Endothelial cell of umbilical vein (primary cell): Measurements from ENCODE around the gene SMS. TPM values are rescaled to one million over a fixed set of nuclear protein-coding genes. Genes with fewer than 3 reads are reported as not detected.

Experiments used
- BruUV-seq: library from RNA; stranded (reverse); fragments of 400-500 nt; replicated peaks from 2 replicates; lab custom pipeline; 2021; lab: Mats Ljungman, UMichigan
- CTCF ChIA-PET: fragments of 300-600, 350-600 bp; sonication (Branson Sonifier 250); formaldehyde crosslinking; loops from one replicate; lab custom pipeline; 2021; ENCODE audit warnings: antibody characterized with exemption, inconsistent platforms; lab: Charles Lee
- POLR2A ChIA-PET: fragments of 300-600, 350-600 bp; sonication (Branson Sonifier 250); formaldehyde crosslinking; loops from one replicate; lab custom pipeline; 2021; ENCODE audit warnings: antibody characterized with exemption, inconsistent platforms; lab: Charles Lee
- DNase-seq: peaks from one replicate; pipeline ENCODE4 v3.0.0-alpha.2; 2011; ENCODE audit warnings: low read depth, low spot score
- FAIRE-seq: peaks from 2 replicates; lab custom pipeline; 2011; peaks lifted over from hg19 to GRCh38; lab: Jason Lieb, UNC
- H2AFZ ChIP-seq: 2 replicates; pipeline ENCODE4 v1.6.0; 2012; ENCODE audit warnings: low read depth, low read length, control low read depth, inconsistent platforms
- H3K27ac ChIP-seq: 2 replicates; pipeline ENCODE4 v1.5.1; 2011; ENCODE audit warnings: low read depth, mild to moderate bottlenecking, control low read depth, low read length, moderate library complexity; ENCODE audit not compliant: insufficient read depth
- H3K27me3 ChIP-seq, 2 experiments: 2 replicates each; pipeline versions ENCODE4 v1.6.0 to v1.6.1; 2011; ENCODE audit warnings: low read length in 2 of 2, mixed read lengths in 1 of 2; ENCODE audit not compliant: control insufficient read depth in 2 of 2, insufficient read depth in 2 of 2
- H3K36me3 ChIP-seq, 2 experiments: 2 replicates in 1 of 2; 3 replicates in 1 of 2; pipeline ENCODE4 v1.5.1; 2011; ENCODE audit warnings: low read length in 2 of 2, mild to moderate bottlenecking in 1 of 2, moderate library complexity in 1 of 2; ENCODE audit not compliant: control insufficient read depth in 2 of 2, insufficient read depth in 2 of 2; ENCODE audit errors: extremely low read depth in 1 of 2
- H3K4me1 ChIP-seq: 3 replicates; pipeline ENCODE4 v1.5.1; 2011; ENCODE audit warnings: mild to moderate bottlenecking, low read length; ENCODE audit not compliant: control insufficient read depth, insufficient read depth; ENCODE audit errors: extremely low read depth
- H3K4me2 ChIP-seq: 2 replicates; pipeline ENCODE4 v1.6.1; 2011; ENCODE audit warnings: low read length, control low read depth, mixed read lengths; ENCODE audit not compliant: insufficient read depth
- H3K4me3 ChIP-seq, 3 experiments: fragments of 200-600 bp in 1 of 3; sonication (generic), shearing (Covaris generic) in 1 of 3; replicated peaks in 1 of 3; 2 replicates each; pipeline ENCODE4 v1.5.1; 2011 to 2016; ENCODE audit warnings: control low read depth in 3 of 3, low read length in 3 of 3, mild to moderate bottlenecking in 2 of 3, inconsistent platforms in 1 of 3, low read depth in 1 of 3, moderate library complexity in 1 of 3; ENCODE audit not compliant: insufficient read depth in 1 of 3
- H3K79me2 ChIP-seq: 2 replicates; pipeline ENCODE4 v1.6.0; 2012; ENCODE audit warnings: low read length, inconsistent platforms; ENCODE audit not compliant: control insufficient read depth, insufficient read depth
- H3K9ac ChIP-seq: replicated peaks from 2 replicates; pipeline ENCODE3; 2011; ENCODE audit warnings: low read length, control low read depth; ENCODE audit not compliant: insufficient read depth; ENCODE audit errors: extremely low read depth
- H3K9me1 ChIP-seq: replicated peaks from 3 replicates; pipeline ENCODE4 v1.6.0; 2011; ENCODE audit warnings: mild to moderate bottlenecking, low read length; ENCODE audit not compliant: control insufficient read depth, insufficient read depth; ENCODE audit errors: extremely low read depth
- H3K9me3 ChIP-seq: replicated peaks from 2 replicates; pipeline ENCODE4 v1.5.1; 2012; ENCODE audit warnings: low read length, inconsistent platforms; ENCODE audit not compliant: control insufficient read depth, insufficient read depth
- H4K20me1 ChIP-seq: replicated peaks from 2 replicates; pipeline ENCODE3; 2011; ENCODE audit warnings: mild to moderate bottlenecking, low read length; ENCODE audit not compliant: control insufficient read depth, insufficient read depth; ENCODE audit errors: extremely low read depth
- CTCF ChIP-seq, 2 donors: IDR thresholded peaks; 1 replicate in 1 of 2; 2 replicates in 1 of 2; pipeline ENCODE4 v1.5.1; 2011; ENCODE audit warnings: low read length in 2 of 2, mild to moderate bottlenecking in 2 of 2, moderate library complexity in 2 of 2, control low read depth in 1 of 2, inconsistent platforms in 1 of 2, low read depth in 1 of 2; ENCODE audit not compliant: insufficient read depth in 1 of 2; ENCODE audit errors: extremely low read depth in 1 of 2
- EZH2 ChIP-seq: IDR thresholded peaks from 2 replicates; pipeline ENCODE4 v1.6.1; 2012; ENCODE audit warnings: borderline replicate concordance, low read depth, mild to moderate bottlenecking, moderate library complexity, low read length, inconsistent platforms; ENCODE audit not compliant: severe bottlenecking
- FOS ChIP-seq: IDR thresholded peaks from 2 replicates; pipeline ENCODE4 v1.6.1; 2011; ENCODE audit warnings: mild to moderate bottlenecking, low read length, moderate library complexity, borderline replicate concordance; ENCODE audit not compliant: insufficient read depth
- GATA2 ChIP-seq: IDR thresholded peaks from 2 replicates; pipeline ENCODE4 v1.7.0; 2011; ENCODE audit warnings: low read depth, mild to moderate bottlenecking, moderate library complexity, mixed read lengths, low read length; ENCODE audit not compliant: insufficient read length, insufficient read depth
- JUN ChIP-seq: IDR thresholded peaks from 2 replicates; pipeline ENCODE4 v1.6.1; 2011; ENCODE audit warnings: borderline replicate concordance, low read depth; ENCODE audit not compliant: insufficient read length, insufficient read depth
- MAX ChIP-seq: IDR thresholded peaks from 2 replicates; pipeline ENCODE4 v1.6.1; 2011; ENCODE audit not compliant: insufficient read depth, insufficient read length
- MYC ChIP-seq: IDR thresholded peaks from one replicate; pipeline ENCODE4 v1.6.1; 2011; ENCODE audit warnings: mild to moderate bottlenecking, low read depth, low read length
- POLR2A ChIP-seq: IDR thresholded peaks from 2 replicates; pipeline ENCODE4 v1.6.1; 2012; ENCODE audit warnings: low read depth, mild to moderate bottlenecking, control low read depth, low read length
- POLR2AphosphoS5 ChIP-seq: IDR thresholded peaks from 2 replicates; pipeline ENCODE4 v1.6.1; 2012; ENCODE audit warnings: low read depth, mild to moderate bottlenecking, control low read depth, low read length, moderate library complexity; ENCODE audit not compliant: insufficient read depth
- dilution Hi-C: fragments of 300-500 bp; cut with MboI; formaldehyde crosslinking; loops from one replicate; pipeline ENCODE4 v1.15.0; 2019; ENCODE audit warnings: low sequenced_read_pairs; ENCODE audit not compliant: extremely low pct_ligation_motif_present
- intact Hi-C: fragments of 100-400 bp; cut with micrococcal nuclease; formaldehyde crosslinking; loops from one replicate; pipeline ENCODE4 v1.10.0; 2022
- polyA plus RNA-seq, 4 experiments: library from polyadenylated mRNA; depleted of rRNA in 3 of 4; stranded (reverse) in 3 of 4; unstranded in 1 of 4; fragments of >200 nt; gene quantifications; 2 replicates each; pipeline versions ENCODE4 v1.2.1 to v1.2.3, GENCODE V29; 2011 to 2012; ENCODE audit warnings: missing spikeins in 1 of 4
- total RNA-seq: library from RNA; stranded (reverse); gene quantifications from 2 replicates; pipeline ENCODE4 v1.2.3, GENCODE V29; 2021

The SMS gene
- total and polyA plus RNA-seq, 2 donors (not counting 3 experiments of a cell fraction or from before 2014, with no cell fraction given) = 57.1 to 173 TPM

- Histone ChIP-seq H3K4me1 (no peaks in the 10 kb centered on the region), H3K27ac (no peak overlapping the region), H3K4me2 (no peak overlapping the region), H3K9me3 (no peaks in the 10 kb centered on the region), H4K20me1 (no peaks in the 10 kb centered on the region), H3K9me1 (no peaks in the 10 kb centered on the region), H3K4me3 (no peak overlapping the region), H3K79me2 (peaks cover 94% of the 10 kb centered on the region), H3K27me3 (no peaks in the 10 kb centered on the region), H3K36me3 (peaks cover 0 to 2% of the 10 kb centered on the region in 2 experiments), H2AFZ (no peak overlapping the region), H3K9ac (no peak overlapping the region)
- dilution Hi-C loops (no loop called here), intact Hi-C loops (no loop called here)
- POLR2A ChIA-PET = no interaction called here
- FAIRE-seq (peak; percentile 24), DNase-seq (no peak)
- CTCF ChIA-PET = interaction anchor here (0.8 kb wide), 1 partner anchor 12 kb away, joined by 4 read pairs; no protein-coding TSS in a partner anchor
- TF ChIP-seq GATA2 (no peak), MAX (no peak), FOS (no peak), JUN (no peak), MYC (no peak), POLR2AphosphoS5 (no peak), EZH2 (no peak), POLR2A (no peak), CTCF (IDR thresholded peaks at IDR 0.05; ENCODE audit: extremely low read depth in 1 of 2, insufficient read depth in 1 of 2, low read depth in 1 of 2, low read length in 2 of 2) (no peak)
- BruUV-seq = no TSS peak
Measured at GRCh38 chrX:21963269-21963668, 22.8 kb downstream of the SMS start.
